Smooth muscle cell (in vitro differentiated cells): ENCODE data around the gene TEX55. TPM values are rescaled to one million over a fixed set of nuclear protein-coding genes. Genes with fewer than 3 reads are reported as not detected.
"Not testable (repeated sequence)": the region's sequence is repeated elsewhere in the genome, so short reads cannot be mapped to it uniquely, and the experiment has no call there.

Experiments used
- DNase-seq: peaks from one replicate; lab custom pipeline; 2025; ENCODE audit not compliant: unreplicated experiment; lab: John Stamatoyannopoulos, UW
- H2AFZ ChIP-seq: fragments of 200-600 bp; sonication (generic); 2 replicates; pipeline ENCODE4 v1.6.0; 2016; ENCODE audit warnings: antibody characterized with exemption, low read depth, mild to moderate bottlenecking
- H3F3A ChIP-seq: fragments of 200-600 bp; sonication (generic); 2 replicates; pipeline ENCODE4 v1.6.0; 2017; ENCODE audit warnings: antibody characterized with exemption, low read depth
- H3K27ac ChIP-seq: fragments of 200-600 bp; sonication (generic); 2 replicates; pipeline ENCODE4 v1.5.1; 2016; ENCODE audit warnings: low read depth, mild to moderate bottlenecking
- H3K27me3 ChIP-seq: fragments of 200-600 bp; sonication (generic); 2 replicates; pipeline ENCODE4 v1.6.1; 2016; ENCODE audit warnings: low read depth, mild to moderate bottlenecking
- H3K36me3 ChIP-seq: fragments of 200-600 bp; sonication (generic); 2 replicates; pipeline ENCODE4 v1.5.1; 2016; ENCODE audit warnings: low read depth
- H3K4me1 ChIP-seq: fragments of 200-600 bp; sonication (generic); 2 replicates; pipeline ENCODE4 v1.5.1; 2016; ENCODE audit warnings: low read depth
- H3K4me2 ChIP-seq: fragments of 200-600 bp; sonication (generic); 2 replicates; pipeline ENCODE4 v1.6.0; 2016; ENCODE audit warnings: mild to moderate bottlenecking
- H3K4me3 ChIP-seq: fragments of 200-600 bp; sonication (generic); 2 replicates; pipeline ENCODE4 v1.5.1; 2016; ENCODE audit warnings: mild to moderate bottlenecking
- H3K79me2 ChIP-seq: fragments of 200-600 bp; sonication (generic); 2 replicates; pipeline ENCODE4 v1.6.0; 2016; ENCODE audit warnings: low read depth, mild to moderate bottlenecking
- H3K9ac ChIP-seq: fragments of 200-600 bp; sonication (generic); 2 replicates; pipeline ENCODE4 v1.6.0; 2016; ENCODE audit warnings: low read depth
- H3K9me3 ChIP-seq: fragments of 200-600 bp; sonication (generic); replicated peaks from 2 replicates; pipeline ENCODE4 v1.5.1; 2016; ENCODE audit warnings: low read depth
- H4K20me1 ChIP-seq: fragments of 200-600 bp; sonication (generic); 2 replicates; pipeline ENCODE4 v1.6.0; 2016; ENCODE audit warnings: low read depth
- CTCF ChIP-seq: fragments of 200-600 bp; sonication (generic); IDR thresholded peaks from 2 replicates; pipeline ENCODE4 v1.5.1; 2017; ENCODE audit warnings: borderline replicate concordance, mild to moderate bottlenecking, antibody characterized with exemption; ENCODE audit not compliant: insufficient read depth, poor library complexity, severe bottlenecking
- WGBS: methylation state at CpG from one replicate; pipeline ENCODE4 v1.1.7; 2016; ENCODE audit warnings: low lambda C conversion rate; 5-methylcytosine and 5-hydroxymethylcytosine counted together
- polyA plus RNA-seq: library from polyadenylated mRNA; unstranded; fragments of >200 nt; fragmentation: Nextera tagmentation; extraction: Ambion mirVana; gene quantifications from 2 replicates; pipeline ENCODE4 v1.2.1, GENCODE V29; 2016
- total RNA-seq: library from RNA; depleted of rRNA; stranded (reverse); fragments of >200 nt; gene quantifications from 2 replicates; pipeline ENCODE4 v1.2.3, GENCODE V29; 2014

TEX55 gene
- total and polyA plus RNA-seq, 2 experiments from 2014 or later = not detected

GRCh38 chr3:119125342-119125741, 20.6 kb upstream of the TEX55 start:
- H3K9ac ChIP-seq = no peak overlapping the region
- H3K4me2 ChIP-seq = no peak overlapping the region
- no peak overlapping the region for H3K4me3 ChIP-seq
- no peak for TF ChIP-seq CTCF
- H3K79me2 ChIP-seq = no peaks in the 10 kb centered on the region
- H2AFZ ChIP-seq = no peak overlapping the region
- H3F3A ChIP-seq = no peaks in the 10 kb centered on the region
- H3K27me3 ChIP-seq = no peaks in the 10 kb centered on the region
- no peak for DNase-seq
- H3K9me3 ChIP-seq = no peaks in the 10 kb centered on the region
- no peak overlapping the region for H3K27ac ChIP-seq
- H3K4me1 ChIP-seq = no peaks in the 10 kb centered on the region
- no peaks in the 10 kb centered on the region for H3K36me3 ChIP-seq
- 93% methylated on average over 10 of the region's 10 CpGs for WGBS
- H4K20me1 ChIP-seq = no peaks in the 10 kb centered on the region

GRCh38 chr3:119125742-119126504, 20.0 kb upstream of the TEX55 start:
- Histone ChIP-seq H3F3A (no peaks in the 10 kb centered on the region), H3K27ac (no peak overlapping the region), H3K27me3 (no peaks in the 10 kb centered on the region), H3K4me3 (no peak overlapping the region), H3K4me1 (no peaks in the 10 kb centered on the region), H4K20me1 (no peaks in the 10 kb centered on the region), H3K79me2 (no peaks in the 10 kb centered on the region), H3K36me3 (no peaks in the 10 kb centered on the region), H2AFZ (no peak overlapping the region), H3K4me2 (no peak overlapping the region), H3K9ac (no peak overlapping the region), H3K9me3 (no peaks in the 10 kb centered on the region)
- DNase-seq = no peak
- WGBS = 73% methylated on average over 17 of the region's 17 CpGs
- TF ChIP-seq CTCF = no peak

- H4K20me1 ChIP-seq, H3K4me3 ChIP-seq, H3K9ac ChIP-seq, H3K27ac ChIP-seq, H3K27me3 ChIP-seq, H3K9me3 ChIP-seq, H3F3A ChIP-seq, H3K4me1 ChIP-seq, H3K4me2 ChIP-seq, DNase-seq, H2AFZ ChIP-seq, H3K36me3 ChIP-seq, H3K79me2 ChIP-seq: not testable (repeated sequence)
- WGBS = 45% methylated on average over 7 of the region's 7 CpGs
These were observed 15.7 kb upstream of the TEX55 start for GRCh38 chr3:119130291-119130690.

DNA sequence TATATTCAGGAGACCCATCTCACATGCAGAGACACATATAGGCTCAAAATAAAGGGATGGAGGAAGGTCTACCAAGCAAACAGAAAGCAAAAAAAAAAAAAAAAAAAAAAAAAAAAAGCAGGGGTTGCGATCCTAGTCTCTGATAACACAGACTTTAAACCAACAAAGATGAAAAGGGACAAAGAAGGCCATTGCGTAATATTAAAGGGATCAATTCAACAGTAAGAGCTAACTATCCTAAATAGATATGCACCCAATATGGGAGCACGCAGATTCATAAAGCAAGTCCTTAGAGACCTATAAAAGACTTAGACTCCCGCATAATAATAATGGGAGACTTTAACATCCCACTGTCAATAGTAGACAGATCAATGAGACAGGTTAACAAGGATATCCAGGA, 13.7 kb upstream of the TEX55 start:
- H3K27ac ChIP-seq, H3K27me3 ChIP-seq, H2AFZ ChIP-seq, H3K36me3 ChIP-seq, H3K4me2 ChIP-seq, H3F3A ChIP-seq, H3K9ac ChIP-seq, H4K20me1 ChIP-seq, DNase-seq, H3K4me3 ChIP-seq, H3K4me1 ChIP-seq, H3K9me3 ChIP-seq, H3K79me2 ChIP-seq: not testable (repeated sequence)
- 96% methylated on average over 4 of the region's 4 CpGs for WGBS

- not testable (repeated sequence) for H3K9me3 ChIP-seq, H3K4me1 ChIP-seq, H3K36me3 ChIP-seq, H3K9ac ChIP-seq, H3K79me2 ChIP-seq, H3K27me3 ChIP-seq, H3F3A ChIP-seq, H3K4me2 ChIP-seq, H2AFZ ChIP-seq, DNase-seq, H3K4me3 ChIP-seq, H4K20me1 ChIP-seq, H3K27ac ChIP-seq
- WGBS = 70% methylated on average over 4 of the region's 4 CpGs
These were observed 6.6 kb upstream of the TEX55 start for GRCh38 chr3:119139360-119139759.
